HG03066 (cell line): ENCODE measurements around the gene CCT7.
"Not testable (repeated sequence)": the region's sequence is repeated elsewhere in the genome, so short reads cannot be mapped to it uniquely, and the experiment has no call there.

Experiments used
- ATAC-seq: cut with Tn5 transposase; IDR thresholded peaks from one replicate; pipeline ENCODE4 v1.9.1; 2021; ENCODE audit warnings: low read depth; ENCODE audit not compliant: unreplicated experiment

Gene CCT7

DNA sequence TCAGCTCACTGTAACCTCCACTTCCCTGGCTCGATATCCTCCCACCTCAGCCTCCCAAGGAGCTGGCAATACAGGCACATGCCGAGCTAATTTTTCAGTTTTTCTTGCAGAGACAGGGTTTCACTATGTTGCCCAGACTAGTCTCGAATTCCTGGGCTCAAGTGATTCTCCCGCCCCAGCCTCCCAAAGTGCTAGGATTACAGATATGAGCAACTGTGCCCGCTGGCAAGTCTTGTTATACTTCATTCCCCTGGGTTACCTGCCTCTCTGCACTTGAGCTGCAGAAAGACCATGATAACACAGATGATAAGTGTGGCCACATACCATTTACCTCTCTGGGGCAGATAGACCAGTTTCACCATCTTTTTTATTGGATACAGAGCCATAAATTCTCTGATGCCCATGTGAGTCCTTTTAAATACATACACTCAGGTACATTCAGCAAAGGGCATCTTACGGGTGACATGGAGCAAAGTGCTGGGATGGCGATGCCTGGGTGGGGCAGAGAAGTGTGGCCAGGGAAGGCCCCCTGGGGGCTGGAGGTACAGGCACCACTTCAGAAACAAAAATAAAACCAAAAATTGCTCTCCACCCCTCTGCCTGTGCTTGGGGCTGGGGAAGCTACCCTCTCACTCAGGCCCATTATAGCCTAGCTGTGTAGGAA lies 20.4 kb downstream of the CCT7 start:
- no peak for ATAC-seq

DNA sequence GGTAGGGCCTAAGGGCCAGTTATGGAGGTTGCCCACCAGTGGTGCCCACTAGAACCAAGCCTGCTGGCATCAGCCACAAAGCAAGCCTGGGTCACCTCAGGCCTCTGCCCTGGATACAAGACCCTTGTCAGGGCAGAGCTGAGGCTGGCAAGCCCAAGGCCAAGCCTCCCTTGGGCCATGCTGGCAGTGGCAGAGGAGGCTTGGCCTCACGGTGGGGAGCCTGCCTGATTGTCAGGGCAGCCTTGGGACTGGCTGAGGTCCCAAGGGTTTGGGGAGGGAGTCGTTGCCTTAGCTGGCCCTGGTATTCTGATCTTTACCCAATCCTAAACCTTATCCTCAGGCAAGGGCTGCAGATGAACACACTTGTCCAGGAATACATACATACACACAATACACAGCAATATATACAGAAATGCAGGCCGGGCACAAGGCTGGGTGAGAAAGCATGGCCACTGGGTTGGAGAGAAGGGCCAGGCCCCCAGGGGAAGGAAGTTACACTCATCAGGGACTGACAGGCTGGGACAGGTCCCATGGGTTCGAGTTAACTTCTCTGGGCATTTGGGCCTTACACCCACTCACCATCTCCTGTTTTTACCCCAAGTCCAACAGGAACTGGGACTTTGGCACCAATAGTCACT lies 21.0 kb downstream of the CCT7 start:
- ATAC-seq = no peak

DNA sequence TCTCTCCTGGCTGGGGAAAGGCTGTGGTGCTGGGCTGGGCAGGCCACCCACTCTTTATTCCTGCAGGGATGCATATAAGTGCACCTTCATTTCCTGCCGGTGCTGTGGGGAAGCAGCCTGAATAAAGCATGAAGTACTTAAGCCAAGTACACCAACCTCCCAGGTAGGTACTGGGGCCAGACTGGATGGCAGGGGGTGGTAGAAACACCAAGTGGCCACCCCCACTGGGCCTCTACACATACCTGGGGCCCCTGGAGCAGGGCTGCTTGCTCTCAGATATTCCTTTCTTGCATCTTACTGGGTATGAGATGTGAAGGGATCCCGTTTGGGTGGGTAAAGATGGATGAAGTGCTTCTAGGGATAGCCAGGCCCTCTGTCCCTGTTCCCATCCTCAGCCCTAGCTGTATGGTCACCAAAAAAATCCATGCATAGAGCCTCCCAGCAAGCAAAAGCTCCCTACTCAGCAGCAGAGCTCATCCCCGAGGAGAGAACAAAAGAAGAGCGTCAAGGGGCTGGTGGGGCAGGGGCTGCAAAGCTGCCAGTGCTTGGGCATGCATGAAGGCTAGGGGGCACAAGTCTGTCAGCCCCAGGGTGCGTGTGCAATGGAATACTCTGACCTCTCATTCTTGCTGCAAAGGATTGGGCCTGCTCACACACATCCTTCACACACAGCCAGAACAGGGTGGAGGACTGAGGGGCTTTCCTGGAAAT lies 22.0 kb downstream of the CCT7 start:
- ATAC-seq = no peak

DNA sequence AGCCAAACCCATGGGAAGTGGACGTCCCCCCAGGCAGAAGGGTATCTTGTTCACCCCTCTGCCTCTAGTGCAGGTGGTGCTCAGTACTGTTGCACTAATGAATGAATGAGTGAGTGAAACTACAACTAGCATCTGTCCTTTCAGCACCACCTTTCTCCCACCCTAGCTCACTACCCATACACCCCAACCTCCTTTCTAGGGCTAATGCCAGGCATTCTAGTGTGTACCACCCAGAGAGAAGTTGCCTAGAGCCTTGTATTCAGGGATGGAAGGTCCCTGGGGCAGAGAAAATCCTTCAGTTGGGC lies 22.5 kb downstream of the CCT7 start:
- no peak for ATAC-seq

DNA sequence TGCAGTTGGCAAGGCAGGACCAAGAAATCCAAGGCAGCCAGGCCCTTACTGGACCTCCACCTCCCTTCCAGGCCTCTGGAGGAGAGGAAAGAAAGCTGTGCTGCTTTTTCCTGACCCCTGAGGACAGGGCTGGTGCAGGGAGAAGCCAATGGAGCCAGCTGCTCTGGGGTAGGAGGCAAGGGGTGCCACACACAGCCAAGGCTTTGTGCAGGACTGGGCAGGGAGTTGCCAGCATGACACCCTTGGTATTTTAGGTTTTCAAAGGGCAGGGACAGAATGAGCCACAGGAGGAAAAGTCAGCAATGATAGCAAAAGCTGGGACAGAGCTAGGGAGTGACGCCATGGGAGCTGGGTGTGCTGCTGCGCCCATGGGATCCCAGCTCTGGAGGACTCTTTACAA lies 22.9 kb downstream of the CCT7 start:
- ATAC-seq = no peak

DNA sequence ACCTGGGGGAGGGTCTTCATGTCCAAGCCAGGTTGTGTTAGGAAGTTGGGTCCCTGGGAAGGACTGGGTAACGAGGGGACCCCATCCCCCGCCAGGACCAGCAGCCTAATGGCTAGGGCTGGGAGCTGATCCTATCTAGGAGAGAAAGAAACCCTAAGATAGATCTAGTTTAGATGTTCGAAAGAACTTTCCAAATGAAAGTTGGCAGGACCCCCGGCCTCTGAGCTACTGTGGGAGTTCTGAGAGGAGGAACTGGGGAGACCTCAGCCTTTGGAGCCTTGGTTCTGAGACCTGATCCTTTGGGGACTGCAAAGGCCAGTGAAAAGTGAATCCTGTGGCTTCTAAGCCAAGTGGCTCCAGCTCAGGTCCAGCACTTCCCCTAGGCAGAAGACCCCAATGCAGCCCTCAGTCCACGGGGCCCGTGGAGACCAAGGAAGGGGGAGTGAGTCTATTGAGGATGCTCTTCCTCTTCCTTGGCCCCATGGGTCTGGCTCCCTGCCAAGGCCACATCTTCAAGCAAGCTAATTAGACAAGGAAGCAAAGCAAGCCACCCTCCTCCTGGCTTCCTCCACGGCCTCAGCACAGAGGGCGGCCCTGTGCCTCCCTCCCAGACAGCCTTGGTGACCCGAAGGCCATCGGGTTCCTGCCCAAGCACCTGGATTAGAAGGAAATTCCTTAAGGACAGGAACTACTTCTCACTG lies 23.5 kb downstream of the CCT7 start:
- no peak for ATAC-seq

DNA sequence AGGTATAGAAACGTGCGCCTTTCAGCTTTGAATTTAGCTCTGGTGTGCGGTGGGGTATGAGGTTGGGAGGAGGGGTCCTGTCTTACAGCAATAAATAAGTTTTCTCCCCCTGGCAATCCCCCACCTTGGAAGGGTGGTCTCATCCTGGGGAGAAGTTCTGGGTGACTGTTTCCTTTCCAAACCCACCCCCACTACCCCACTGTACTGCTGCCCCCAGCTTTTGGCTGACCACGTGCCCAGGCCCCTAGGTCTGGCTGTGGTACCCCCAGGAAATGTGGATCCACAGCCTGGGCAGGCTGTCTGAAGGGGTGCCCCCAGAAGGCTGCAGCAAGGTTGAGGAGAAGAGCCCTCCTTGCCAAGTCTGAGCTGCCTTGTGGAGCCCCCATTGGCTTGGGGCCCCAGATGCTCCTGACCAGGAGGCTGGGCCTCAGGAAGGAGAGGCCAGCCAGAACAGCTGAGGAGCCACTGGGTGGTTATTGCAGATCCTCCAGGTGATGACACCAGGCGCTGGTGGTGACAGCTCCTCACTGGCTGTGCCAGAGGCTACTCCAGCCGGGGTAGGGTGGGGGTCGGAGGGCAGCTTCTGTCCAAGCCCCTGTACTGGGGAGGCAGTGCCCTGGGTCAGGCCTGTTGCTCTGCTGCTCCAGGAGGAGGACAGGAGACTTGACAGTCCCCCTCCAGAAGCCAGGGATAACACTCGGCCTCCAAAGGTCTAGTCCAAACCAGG lies 24.2 kb downstream of the CCT7 start:
- ATAC-seq = no peak

DNA sequence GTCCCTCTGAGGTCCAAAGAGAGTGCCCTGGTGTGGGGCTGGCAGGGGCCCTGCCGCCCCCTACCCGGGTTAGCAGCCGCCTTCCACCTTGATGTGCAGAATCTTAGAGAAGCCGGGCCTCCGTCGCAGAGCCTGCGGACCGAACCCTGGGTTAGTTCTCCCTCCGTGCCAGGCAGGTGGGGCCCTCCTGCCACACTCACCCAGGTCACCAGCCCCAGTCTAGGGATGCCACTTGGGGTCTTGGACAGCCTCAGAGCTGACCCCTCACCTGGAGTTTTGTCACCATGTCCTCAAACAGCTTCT lies 24.8 kb downstream of the CCT7 start:
- no peak for ATAC-seq

DNA sequence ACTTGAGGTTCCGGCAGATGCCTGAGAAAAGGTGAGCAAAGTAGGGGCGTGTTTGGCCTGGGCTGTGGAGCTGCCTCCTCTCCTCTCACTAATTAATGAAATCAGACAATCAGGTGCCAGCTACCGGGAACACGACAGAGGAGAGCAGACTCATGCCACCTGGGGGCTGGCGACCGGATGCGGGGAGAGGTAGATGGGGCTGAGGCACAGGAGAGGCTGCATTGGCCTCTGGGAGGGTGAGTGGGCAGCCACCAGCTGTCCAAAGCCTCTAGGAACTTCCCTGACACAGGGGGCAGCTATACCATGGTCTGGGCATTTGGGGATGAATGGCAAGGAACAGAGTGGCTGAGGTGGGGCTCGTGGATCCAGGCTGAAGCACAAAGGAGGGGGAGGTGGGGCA lies 25.2 kb downstream of the CCT7 start:
- no peak for ATAC-seq

DNA sequence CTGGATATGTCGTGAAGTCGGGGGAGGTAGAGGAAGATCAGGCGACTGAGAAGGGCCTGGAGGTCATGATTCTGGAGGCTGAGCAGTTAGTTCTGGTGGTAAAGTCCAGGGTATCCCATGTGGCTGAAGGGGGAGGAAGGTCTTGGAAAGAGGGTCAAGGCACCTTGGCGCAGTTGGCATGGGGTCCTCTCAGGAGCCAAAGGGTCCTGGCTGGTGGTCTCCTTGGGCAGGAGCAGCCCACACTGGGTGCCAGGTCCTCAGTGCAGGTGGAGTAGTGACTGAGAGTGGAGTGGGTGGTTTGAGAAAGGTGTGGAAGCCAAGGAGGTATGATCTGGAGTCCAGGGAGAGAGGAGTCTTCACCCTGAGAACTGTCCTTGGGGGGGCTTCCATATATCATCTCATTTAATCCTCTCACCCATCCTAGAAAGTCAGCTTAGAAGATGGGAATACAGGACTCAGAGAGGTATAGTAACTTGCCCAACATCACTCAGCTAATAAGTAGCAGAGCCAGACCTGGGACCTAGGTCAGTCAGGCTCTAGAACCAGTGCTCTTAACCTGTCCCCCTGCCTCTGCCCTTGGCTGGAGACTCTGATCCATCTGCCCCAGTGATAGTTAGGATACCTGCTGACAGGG lies 25.7 kb downstream of the CCT7 start:
- no peak for ATAC-seq

DNA sequence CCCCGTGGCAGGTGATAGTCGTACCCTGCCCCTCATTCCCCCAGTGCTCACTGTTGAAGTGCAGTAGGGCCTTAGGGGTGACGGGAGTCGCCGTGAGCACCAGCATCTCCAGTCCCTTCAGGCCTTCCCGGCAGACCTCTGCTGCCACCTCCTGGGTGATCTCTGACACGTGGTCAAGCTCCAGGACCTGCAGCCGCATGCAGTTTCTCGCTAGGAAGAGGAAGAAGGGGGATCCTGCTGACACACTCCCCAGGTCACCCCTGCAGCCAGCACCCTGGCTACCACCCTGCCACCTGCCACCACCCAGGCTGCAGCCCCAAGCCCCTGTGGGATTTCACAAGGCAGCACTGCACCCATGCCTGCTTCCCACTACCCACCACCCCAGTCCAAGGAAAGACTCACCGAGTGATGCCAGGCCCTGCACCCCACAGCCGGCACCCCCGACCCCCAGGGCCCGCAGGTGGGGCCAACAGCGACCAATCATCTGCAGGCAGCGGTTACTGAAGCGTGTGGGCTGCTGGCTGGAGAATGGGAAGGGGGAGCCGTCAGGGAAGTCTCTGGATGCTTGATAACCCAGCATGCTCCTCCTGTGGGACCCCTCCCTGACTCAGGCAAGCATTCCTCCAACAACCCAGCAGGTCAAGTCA lies 26.4 kb downstream of the CCT7 start:
- no peak for ATAC-seq

DNA sequence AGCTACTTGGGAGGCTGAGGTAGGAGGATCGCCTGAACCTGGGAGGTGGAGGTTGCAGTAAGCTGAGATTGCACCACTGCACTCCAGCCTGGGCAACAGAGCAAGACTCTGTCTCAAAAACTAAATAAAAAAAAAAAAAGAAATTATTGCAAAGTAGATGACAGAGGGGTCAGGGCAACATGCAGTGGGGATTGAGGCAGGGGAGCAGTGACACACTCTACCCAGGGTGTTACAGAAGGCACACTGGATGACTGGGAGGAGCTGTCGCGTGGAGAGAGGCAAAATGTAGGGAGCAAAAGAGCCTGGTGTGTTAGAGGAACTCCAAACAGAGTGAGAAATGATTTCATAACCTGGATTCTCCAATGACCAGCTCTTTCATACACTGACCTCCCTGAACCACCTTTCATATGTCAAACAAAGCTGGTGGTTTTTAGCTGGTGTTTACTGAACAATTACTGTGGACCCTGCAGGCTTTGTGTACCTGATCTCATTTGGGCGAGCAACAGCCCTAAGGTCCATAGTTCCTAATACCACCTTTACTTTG lies 28.1 kb downstream of the CCT7 start:
- ATAC-seq = no peak

DNA sequence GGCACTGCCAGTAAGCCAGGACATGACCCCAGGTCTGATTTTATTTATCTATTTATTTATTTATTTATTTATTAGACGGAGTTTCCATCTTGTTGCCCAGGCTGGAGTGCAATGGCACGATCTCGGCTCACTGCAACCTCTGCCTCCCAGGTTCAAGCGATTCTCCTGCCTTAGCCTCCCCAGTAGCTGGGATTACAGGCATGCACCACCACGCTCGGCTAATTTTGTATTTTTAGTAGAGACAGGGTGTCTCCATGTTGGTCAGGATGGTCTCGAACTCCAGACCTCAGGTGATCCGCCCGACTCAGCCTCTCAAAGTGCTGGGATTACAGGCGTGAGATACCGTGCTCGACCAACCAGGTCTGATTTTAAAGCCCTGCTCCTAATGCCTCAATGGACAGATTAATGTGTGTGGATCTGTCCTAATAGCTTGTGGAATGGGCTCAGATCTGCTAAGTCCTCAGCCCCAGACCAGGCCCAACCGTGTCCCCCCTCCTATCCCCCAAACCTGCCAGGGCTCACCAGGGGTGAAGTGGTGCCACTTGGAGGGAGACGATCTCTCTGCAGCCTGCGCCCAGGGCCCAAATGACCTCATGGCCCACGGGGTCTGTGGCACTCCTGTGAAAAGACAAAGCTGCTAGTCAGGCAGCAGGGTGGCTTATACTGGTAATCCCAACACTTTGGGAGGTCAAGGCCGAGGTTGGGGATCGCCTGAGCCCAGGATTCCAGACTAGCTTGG lies 28.8 kb downstream of the CCT7 start:
- not testable (repeated sequence) for ATAC-seq

DNA sequence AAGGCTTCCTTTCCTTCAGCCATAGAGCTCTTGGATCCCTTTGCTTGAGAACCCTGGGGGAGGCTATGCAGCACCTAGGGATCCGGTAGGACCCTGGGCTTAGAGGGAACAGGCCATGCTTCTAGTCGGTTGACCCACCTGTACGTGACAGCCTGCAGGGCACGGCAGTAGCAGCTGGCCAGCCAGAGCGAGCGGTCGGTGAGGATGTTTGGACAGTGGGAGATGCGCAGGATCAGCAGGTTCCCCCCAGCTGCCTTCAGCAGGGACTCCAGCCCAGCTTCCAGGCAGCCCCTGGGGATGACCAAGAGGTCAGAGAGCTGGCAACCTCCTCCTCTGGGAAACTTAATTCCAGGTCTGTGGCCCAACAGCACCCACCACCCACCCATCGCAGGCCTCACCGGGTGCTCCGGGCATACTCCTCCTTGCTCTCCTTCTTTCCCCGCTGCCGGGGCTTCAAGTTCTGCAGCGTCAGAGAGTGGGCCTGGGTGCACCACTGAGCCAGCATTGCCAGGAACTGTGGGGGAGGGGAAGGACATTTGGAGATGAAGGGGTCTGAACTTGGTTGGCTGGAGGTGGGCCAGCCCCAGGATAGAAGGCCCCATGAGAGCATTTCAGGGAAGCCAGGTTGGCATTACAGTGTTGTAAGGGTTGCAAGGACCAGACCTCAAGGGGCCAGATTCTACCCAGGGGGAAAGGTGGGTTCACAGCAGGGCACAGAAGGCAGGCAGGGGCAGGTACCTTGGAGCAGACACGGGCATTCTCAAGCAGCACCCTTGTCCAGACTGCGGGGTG lies 29.6 kb downstream of the CCT7 start:
- no peak for ATAC-seq

DNA sequence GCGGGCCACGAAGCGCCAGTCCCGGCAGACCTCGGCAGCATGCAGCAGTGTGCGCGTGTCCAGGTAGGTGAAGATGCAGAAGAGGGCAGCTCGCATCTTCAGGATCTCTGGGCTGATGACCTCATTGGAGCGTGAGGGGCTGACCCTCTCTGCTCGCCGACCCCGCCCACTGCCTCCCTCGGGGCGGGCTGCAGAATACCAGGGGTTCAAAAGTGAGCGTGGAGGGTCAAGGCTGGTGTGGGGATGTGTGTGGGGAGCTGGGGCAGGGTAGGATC lies 30.2 kb downstream of the CCT7 start:
- no peak for ATAC-seq

DNA sequence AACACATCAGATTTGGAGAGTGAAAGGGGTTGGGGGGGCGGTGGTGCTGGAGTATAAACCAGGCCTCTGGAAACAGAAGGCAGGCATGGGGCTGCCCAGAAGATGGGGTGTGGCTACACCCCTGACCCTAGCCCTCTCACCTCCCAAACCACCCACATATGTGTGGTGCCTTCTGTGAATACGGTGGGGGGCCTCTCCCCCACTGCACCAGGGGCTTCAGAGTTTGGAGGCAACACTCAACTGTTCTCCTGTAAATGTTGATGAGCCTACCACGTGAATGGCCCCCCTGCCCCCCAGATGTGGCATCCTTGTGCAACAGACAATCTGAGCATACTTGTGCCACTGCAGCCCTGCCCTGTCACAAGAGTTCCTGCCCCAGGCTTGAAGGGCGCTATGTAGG lies 30.7 kb downstream of the CCT7 start:
- ATAC-seq = no peak

DNA sequence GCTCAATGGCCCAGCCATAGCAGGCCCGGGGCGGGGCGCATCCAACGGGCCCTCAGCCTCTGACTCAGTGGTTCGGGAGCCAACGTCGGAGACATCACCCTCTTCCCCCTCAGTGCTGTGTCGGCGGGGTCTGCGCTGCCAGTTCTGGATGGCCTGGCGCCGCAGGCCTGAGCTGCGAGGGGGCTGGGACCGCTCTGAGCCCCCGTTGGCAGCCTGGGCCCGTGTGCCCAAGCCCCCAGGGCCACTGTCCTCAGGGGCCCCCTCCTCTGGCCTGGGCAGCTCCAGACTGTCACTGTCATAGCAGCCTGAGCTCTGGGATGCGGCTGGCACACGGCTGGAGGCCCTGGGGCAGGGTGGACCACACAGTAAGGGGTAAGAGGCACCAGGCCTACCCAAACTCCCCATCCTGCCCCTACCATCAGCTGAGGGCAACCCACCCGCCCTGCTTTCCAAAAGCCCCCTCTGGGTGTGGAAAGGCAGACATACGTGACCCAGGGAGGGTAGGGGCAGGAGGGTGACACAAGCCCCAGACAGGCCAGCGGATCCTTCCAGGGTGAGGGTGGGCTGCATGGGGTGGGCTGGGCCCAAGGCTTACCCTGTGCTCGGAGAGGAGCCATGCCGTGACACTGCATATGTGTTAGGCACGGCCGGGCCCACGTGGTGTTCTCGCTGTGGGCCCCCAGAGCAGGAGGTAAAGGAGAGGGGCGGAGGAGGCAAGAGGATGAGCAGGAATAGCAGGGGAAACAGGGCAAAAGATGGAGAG lies 31.4 kb downstream of the CCT7 start:
- no peak for ATAC-seq
